GM12878 (cell line): ENCODE data around the gene MOBP. TPM values are rescaled to one million over a fixed set of nuclear protein-coding genes. Genes with fewer than 3 reads are reported as not detected.

Experiments
- ATAC-seq: fragments of 200-7000 bp; cut with Tn5 transposase; 3 replicates; pipeline ENCODE4 v1.9.1; 2020; ENCODE audit warnings: mild to moderate bottlenecking, moderate library complexity
- BruUV-seq: library from RNA; stranded (reverse); fragments of 400-500 nt; replicated peaks from 2 replicates; lab custom pipeline; 2021; lab: Mats Ljungman, UMichigan
- CTCF ChIA-PET: fragments of 300-600 bp; sonication (Branson Sonifier 250); formaldehyde crosslinking; extraction: SDS; loops from one replicate; lab custom pipeline; 2021; ENCODE audit warnings: inconsistent platforms; lab: Yijun Ruan, JAX
- POLR2A ChIA-PET: fragments of 350-600 bp; formaldehyde crosslinking; extraction: SDS; loops from one replicate; lab custom pipeline; 2021; ENCODE audit warnings: inconsistent platforms; lab: Charles Lee
- RAD21 ChIA-PET: fragments of 300-600 bp; sonication (Branson Sonifier 250); formaldehyde crosslinking; loops from one replicate; lab custom pipeline; 2023; ENCODE audit warnings: antibody characterized with exemption; ENCODE audit not compliant: unreplicated experiment; lab: Charles Lee
- SMC1A ChIA-PET: fragments of 300-600 bp; sonication (Branson Sonifier 250); formaldehyde crosslinking; loops from one replicate; lab custom pipeline; 2023; ENCODE audit not compliant: unreplicated experiment, uncharacterized antibody; lab: Charles Lee
- DNase-seq: peaks from one replicate; pipeline ENCODE4 v3.0.0-alpha.2; 2011; ENCODE audit warnings: low read depth, low spot score
- FAIRE-seq: peaks from 3 replicates; lab custom pipeline; 2011; peaks lifted over from hg19 to GRCh38; lab: Jason Lieb, UNC
- H2AFZ ChIP-seq: 2 replicates; pipeline ENCODE4 v1.6.0; 2011; ENCODE audit warnings: low read depth, low read length, control low read depth; ENCODE audit not compliant: control insufficient read depth
- H3K27ac ChIP-seq: 2 replicates; pipeline ENCODE4 v1.5.1; 2011; ENCODE audit warnings: control low read depth; ENCODE audit not compliant: control insufficient read depth, insufficient read depth
- H3K27me3 ChIP-seq, 2 experiments: replicated peaks in 1 of 2; 2 replicates each; pipeline versions ENCODE4 v1.6.0 to v1.6.1; 2011; ENCODE audit warnings: low read length in 1 of 2; ENCODE audit not compliant: control insufficient read depth in 2 of 2, insufficient read depth in 2 of 2
- H3K36me3 ChIP-seq, 2 experiments: 2 replicates each; pipeline ENCODE4 v1.5.1; 2011; ENCODE audit warnings: low read length in 1 of 2; ENCODE audit not compliant: control insufficient read depth in 2 of 2, insufficient read depth in 2 of 2
- H3K4me1 ChIP-seq: 2 replicates; pipeline ENCODE4 v1.6.1; 2011; ENCODE audit warnings: mild to moderate bottlenecking, low read length, moderate library complexity, mixed read lengths; ENCODE audit not compliant: control insufficient read depth, insufficient read depth
- H3K4me2 ChIP-seq: 2 replicates; pipeline ENCODE4 v1.6.0; 2011; ENCODE audit warnings: control low read depth; ENCODE audit not compliant: control insufficient read depth, insufficient read depth
- H3K4me3 ChIP-seq: fragments of 200-600 bp; sonication (generic); 2 replicates; pipeline ENCODE4 v1.5.1; 2016
- H3K79me2 ChIP-seq: 2 replicates; pipeline ENCODE4 v1.6.0; 2011; ENCODE audit warnings: low read length; ENCODE audit not compliant: control insufficient read depth, insufficient read depth
- H3K9ac ChIP-seq: 2 replicates; pipeline ENCODE4 v1.8.0; 2011; ENCODE audit warnings: low read length, control low read depth, mixed read lengths; ENCODE audit not compliant: control insufficient read depth, insufficient read depth
- H3K9me3 ChIP-seq: replicated peaks from 3 replicates; pipeline ENCODE4 v1.5.1; 2011; ENCODE audit warnings: mild to moderate bottlenecking, low read length; ENCODE audit not compliant: control insufficient read depth, insufficient read depth
- H4K20me1 ChIP-seq: 2 replicates; pipeline ENCODE4 v1.6.0; 2011; ENCODE audit not compliant: control insufficient read depth, insufficient read depth
- HCFC1 ChIP-seq: fragments of 150-350 bp; IDR thresholded peaks from 2 replicates; pipeline ENCODE4 v1.6.1; 2014; ENCODE audit warnings: low read length
- HDAC2 ChIP-seq: fragments of 200-600 bp; sonication (generic); IDR thresholded peaks from 2 replicates; pipeline ENCODE4 v1.6.1; 2017
- LARP7 ChIP-seq: fragments of 450-650 bp; IDR thresholded peaks from 2 replicates; pipeline ENCODE4 v1.6.1; 2017; ENCODE audit warnings: mild to moderate bottlenecking
- RELB ChIP-seq: fragments of 450-650 bp; IDR thresholded peaks from 2 replicates; pipeline ENCODE4 v1.6.1; 2017; ENCODE audit warnings: low read depth, mild to moderate bottlenecking, moderate library complexity
- SPI1 ChIP-seq: IDR thresholded peaks from 2 replicates; pipeline ENCODE4 v1.6.1; 2011; ENCODE audit warnings: low read depth, mild to moderate bottlenecking, low read length, moderate library complexity, borderline replicate concordance; ENCODE audit not compliant: insufficient read depth
- SUPT20H ChIP-seq: IDR thresholded peaks from 2 replicates; pipeline ENCODE4 v1.6.1; 2011; ENCODE audit warnings: low read depth, mild to moderate bottlenecking, low read length, moderate library complexity, borderline replicate concordance; ENCODE audit not compliant: control insufficient read depth
- TCF3 ChIP-seq: IDR thresholded peaks from 2 replicates; pipeline ENCODE4 v1.6.1; 2012; ENCODE audit warnings: low read depth, mild to moderate bottlenecking, low read length, borderline replicate concordance; ENCODE audit not compliant: insufficient read depth
- ZSCAN29 ChIP-seq: fragments of 450-650 bp; IDR thresholded peaks from 2 replicates; pipeline ENCODE4 v1.6.1; 2017; ENCODE audit warnings: mild to moderate bottlenecking, moderate library complexity
- WGBS: methylation state at CpG from one replicate; pipeline ENCODE4 v1.1.6; 2016; ENCODE audit warnings: low lambda C conversion rate; ENCODE audit not compliant: insufficient replicate concordance, insufficient coverage; ENCODE audit errors: missing lambda C conversion rate; 5-methylcytosine and 5-hydroxymethylcytosine counted together
- in situ Hi-C: fragments of 300-500 bp; cut with MboI; formaldehyde crosslinking; loops from 9 replicates; pipeline ENCODE4 v1.14.3; 2018; ENCODE audit warnings: mixed read lengths
- intact Hi-C: fragments of 100-400 bp; cut with micrococcal nuclease; formaldehyde crosslinking; loops from one replicate; pipeline ENCODE4 v1.14.2; 2022; ENCODE audit not compliant: unreplicated experiment
- polyA plus RNA-seq, 11 experiments: library from polyadenylated mRNA; depleted of rRNA in 4 of 11; unstranded in 6 of 11; stranded (reverse) in 5 of 11; fragments of >200 nt; fragmentation: Nextera tagmentation in 4 of 11; fragmentation: Illumina TruSeq in 1 of 11; extraction: Ambion mirVana in 4 of 11; extraction: Trizol in 1 of 11; gene quantifications; 1 replicate in 1 of 11; 2 replicates in 10 of 11; pipeline versions ENCODE4 v1.2.1 to v1.2.3, GENCODE V29; 2011 to 2016; ENCODE audit warnings: inconsistent platforms in 2 of 11, missing spikeins in 2 of 11, low read depth in 1 of 11
- total RNA-seq, 4 experiments: library from RNA; depleted of rRNA in 3 of 4; stranded (reverse); fragments of >200 nt in 3 of 4; fragmentation: Illumina TruSeq in 1 of 4; extraction: Trizol in 1 of 4; gene quantifications; 2 replicates each; pipeline versions ENCODE4 v1.2.1 to v1.2.3, GENCODE V29; 2013 to 2021
- TF ChIP-seq, protein P1 (sequence below): fragments of 150-350 bp; IDR thresholded peaks from 2 replicates; pipeline ENCODE4 v1.6.1; 2016; ENCODE audit warnings: low read depth, low read length
- TF ChIP-seq, protein P2 (sequence below): IDR thresholded peaks from 2 replicates; pipeline ENCODE4 v1.6.1; 2012; ENCODE audit warnings: low read depth, low read length, improper control_type of control experiment
- TF ChIP-seq, protein P3 (sequence below): fragments of 450-650 bp; formaldehyde crosslinking; IDR thresholded peaks from 2 replicates; pipeline ENCODE4 v1.5.0; 2022; ENCODE audit warnings: mild to moderate bottlenecking, missing genetic modification characterization
- TF ChIP-seq, protein P4 (sequence below): fragments of 150-350 bp; IDR thresholded peaks from 2 replicates; pipeline ENCODE4 v1.6.1; 2014; ENCODE audit warnings: mild to moderate bottlenecking, low read depth, low read length

MOBP gene
- total and polyA plus RNA-seq, 10 of the 15 experiments (the other 5 are each of a cell fraction or from before 2014, with no cell fraction given) = 0.04 to 0.09 (median 0.08) TPM; not detected in 5

- intact Hi-C loops = no loop called here
- no peak overlapping the region for H3K27ac ChIP-seq
- no peaks in the 10 kb centered on the region for H3K4me1 ChIP-seq
- ChIA-PET POLR2A (no interaction called here), CTCF (interaction anchor here (2.0 kb wide), 1 partner anchor 10 kb away, joined by 11 read pairs; no protein-coding TSS in a partner anchor), SMC1A (no interaction called here), RAD21 (no interaction called here)
- H3K27me3 ChIP-seq = no peaks in the 10 kb centered on the region; a peak in 1 of 4 replicates
- TF ChIP-seq RELB = no peak
- TF ChIP-seq LARP7 = no peak
- TF ChIP-seq, protein P1, sequence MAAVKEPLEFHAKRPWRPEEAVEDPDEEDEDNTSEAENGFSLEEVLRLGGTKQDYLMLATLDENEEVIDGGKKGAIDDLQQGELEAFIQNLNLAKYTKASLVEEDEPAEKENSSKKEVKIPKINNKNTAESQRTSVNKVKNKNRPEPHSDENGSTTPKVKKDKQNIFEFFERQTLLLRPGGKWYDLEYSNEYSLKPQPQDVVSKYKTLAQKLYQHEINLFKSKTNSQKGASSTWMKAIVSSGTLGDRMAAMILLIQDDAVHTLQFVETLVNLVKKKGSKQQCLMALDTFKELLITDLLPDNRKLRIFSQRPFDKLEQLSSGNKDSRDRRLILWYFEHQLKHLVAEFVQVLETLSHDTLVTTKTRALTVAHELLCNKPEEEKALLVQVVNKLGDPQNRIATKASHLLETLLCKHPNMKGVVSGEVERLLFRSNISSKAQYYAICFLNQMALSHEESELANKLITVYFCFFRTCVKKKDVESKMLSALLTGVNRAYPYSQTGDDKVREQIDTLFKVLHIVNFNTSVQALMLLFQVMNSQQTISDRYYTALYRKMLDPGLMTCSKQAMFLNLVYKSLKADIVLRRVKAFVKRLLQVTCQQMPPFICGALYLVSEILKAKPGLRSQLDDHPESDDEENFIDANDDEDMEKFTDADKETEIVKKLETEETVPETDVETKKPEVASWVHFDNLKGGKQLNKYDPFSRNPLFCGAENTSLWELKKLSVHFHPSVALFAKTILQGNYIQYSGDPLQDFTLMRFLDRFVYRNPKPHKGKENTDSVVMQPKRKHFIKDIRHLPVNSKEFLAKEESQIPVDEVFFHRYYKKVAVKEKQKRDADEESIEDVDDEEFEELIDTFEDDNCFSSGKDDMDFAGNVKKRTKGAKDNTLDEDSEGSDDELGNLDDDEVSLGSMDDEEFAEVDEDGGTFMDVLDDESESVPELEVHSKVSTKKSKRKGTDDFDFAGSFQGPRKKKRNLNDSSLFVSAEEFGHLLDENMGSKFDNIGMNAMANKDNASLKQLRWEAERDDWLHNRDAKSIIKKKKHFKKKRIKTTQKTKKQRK = no peak
- TF ChIP-seq HCFC1 = no peak
- TF ChIP-seq, protein P2, sequence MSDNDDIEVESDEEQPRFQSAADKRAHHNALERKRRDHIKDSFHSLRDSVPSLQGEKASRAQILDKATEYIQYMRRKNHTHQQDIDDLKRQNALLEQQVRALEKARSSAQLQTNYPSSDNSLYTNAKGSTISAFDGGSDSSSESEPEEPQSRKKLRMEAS = no peak
- TF ChIP-seq, protein P3, sequence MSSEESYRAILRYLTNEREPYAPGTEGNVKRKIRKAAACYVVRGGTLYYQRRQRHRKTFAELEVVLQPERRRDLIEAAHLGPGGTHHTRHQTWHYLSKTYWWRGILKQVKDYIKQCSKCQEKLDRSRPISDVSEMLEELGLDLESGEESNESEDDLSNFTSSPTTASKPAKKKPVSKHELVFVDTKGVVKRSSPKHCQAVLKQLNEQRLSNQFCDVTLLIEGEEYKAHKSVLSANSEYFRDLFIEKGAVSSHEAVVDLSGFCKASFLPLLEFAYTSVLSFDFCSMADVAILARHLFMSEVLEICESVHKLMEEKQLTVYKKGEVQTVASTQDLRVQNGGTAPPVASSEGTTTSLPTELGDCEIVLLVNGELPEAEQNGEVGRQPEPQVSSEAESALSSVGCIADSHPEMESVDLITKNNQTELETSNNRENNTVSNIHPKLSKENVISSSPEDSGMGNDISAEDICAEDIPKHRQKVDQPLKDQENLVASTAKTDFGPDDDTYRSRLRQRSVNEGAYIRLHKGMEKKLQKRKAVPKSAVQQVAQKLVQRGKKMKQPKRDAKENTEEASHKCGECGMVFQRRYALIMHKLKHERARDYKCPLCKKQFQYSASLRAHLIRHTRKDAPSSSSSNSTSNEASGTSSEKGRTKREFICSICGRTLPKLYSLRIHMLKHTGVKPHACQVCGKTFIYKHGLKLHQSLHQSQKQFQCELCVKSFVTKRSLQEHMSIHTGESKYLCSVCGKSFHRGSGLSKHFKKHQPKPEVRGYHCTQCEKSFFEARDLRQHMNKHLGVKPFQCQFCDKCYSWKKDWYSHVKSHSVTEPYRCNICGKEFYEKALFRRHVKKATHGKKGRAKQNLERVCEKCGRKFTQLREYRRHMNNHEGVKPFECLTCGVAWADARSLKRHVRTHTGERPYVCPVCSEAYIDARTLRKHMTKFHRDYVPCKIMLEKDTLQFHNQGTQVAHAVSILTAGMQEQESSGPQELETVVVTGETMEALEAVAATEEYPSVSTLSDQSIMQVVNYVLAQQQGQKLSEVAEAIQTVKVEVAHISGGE (CRISPR knock-in tag) = no peak
- TF ChIP-seq HDAC2 = no peak
- TF ChIP-seq TCF3 = no peak
- TF ChIP-seq SPI1 = no peak
- TF ChIP-seq, protein P4, sequence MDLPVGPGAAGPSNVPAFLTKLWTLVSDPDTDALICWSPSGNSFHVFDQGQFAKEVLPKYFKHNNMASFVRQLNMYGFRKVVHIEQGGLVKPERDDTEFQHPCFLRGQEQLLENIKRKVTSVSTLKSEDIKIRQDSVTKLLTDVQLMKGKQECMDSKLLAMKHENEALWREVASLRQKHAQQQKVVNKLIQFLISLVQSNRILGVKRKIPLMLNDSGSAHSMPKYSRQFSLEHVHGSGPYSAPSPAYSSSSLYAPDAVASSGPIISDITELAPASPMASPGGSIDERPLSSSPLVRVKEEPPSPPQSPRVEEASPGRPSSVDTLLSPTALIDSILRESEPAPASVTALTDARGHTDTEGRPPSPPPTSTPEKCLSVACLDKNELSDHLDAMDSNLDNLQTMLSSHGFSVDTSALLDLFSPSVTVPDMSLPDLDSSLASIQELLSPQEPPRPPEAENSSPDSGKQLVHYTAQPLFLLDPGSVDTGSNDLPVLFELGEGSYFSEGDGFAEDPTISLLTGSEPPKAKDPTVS = no peak
- TF ChIP-seq ZSCAN29 = no peak
- no peak for TF ChIP-seq SUPT20H
- FAIRE-seq = no peak
- in situ Hi-C loops = no loop called here
- ATAC-seq = no peak
- H3K4me3 ChIP-seq = no peak overlapping the region
- no TSS peak for BruUV-seq
- no peaks in the 10 kb centered on the region for H3K79me2 ChIP-seq
- no peak overlapping the region for H3K4me2 ChIP-seq
- no peak overlapping the region for H3K9ac ChIP-seq
- no peak overlapping the region for H2AFZ ChIP-seq
- no peaks in the 10 kb centered on the region for H4K20me1 ChIP-seq
- no peaks in the 10 kb centered on the region for H3K36me3 ChIP-seq
- DNase-seq = no peak
- H3K9me3 ChIP-seq = no peaks in the 10 kb centered on the region
- WGBS = 64% methylated on average over 20 of the region's 20 CpGs
Measured at GRCh38 chr3:39456159-39456558, 11.3 kb upstream of the MOBP start.
